Tibial nerve (tissue), 4 donors: ENCODE measurements around the gene GPC6. TPM values are rescaled to one million over a fixed set of nuclear protein-coding genes. Genes with fewer than 3 reads are reported as not detected.

ENCODE experiments used
- DNase-seq, 2 donors: peaks; one replicate each; pipeline ENCODE4 v3.0.0-alpha.2; 2019; ENCODE audit warnings: low spot score in 2 of 2
- H3K27ac ChIP-seq, 4 donors: fragments of 200-600 bp; sonication (generic) in 3 of 4; one replicate each; pipeline ENCODE4 v1.5.1; 2017 to 2019; ENCODE audit warnings: mild to moderate bottlenecking in 1 of 4
- H3K27me3 ChIP-seq, 2 donors: fragments of 200-600 bp; sonication (generic) in 1 of 2; one replicate each; pipeline versions ENCODE4 v1.5.1 to v1.6.0; 2017 to 2019
- H3K36me3 ChIP-seq, 3 donors: fragments of 200-600 bp; sonication (generic); one replicate each; pipeline ENCODE4 v1.5.1; 2018 to 2019
- H3K4me1 ChIP-seq, 4 donors: fragments of 200-600 bp; sonication (generic) in 3 of 4; one replicate each; pipeline ENCODE4 v1.5.1; 2017 to 2019
- H3K4me3 ChIP-seq, 4 donors: fragments of 200-600 bp; sonication (generic) in 3 of 4; one replicate each; pipeline ENCODE4 v1.5.1; 2017 to 2019; ENCODE audit warnings: mild to moderate bottlenecking in 1 of 4, moderate library complexity in 1 of 4
- H3K9me3 ChIP-seq, 4 donors: fragments of 200-600 bp; sonication (generic) in 3 of 4; one replicate each; pipeline ENCODE4 v1.5.1; 2017 to 2019
- CTCF ChIP-seq, 5 experiments: fragments of 200-600 bp in 3 of 5; fragments of 450-650 bp in 2 of 5; sonication (generic) in 3 of 5; IDR thresholded peaks; one replicate each; pipeline ENCODE4 v1.5.1; 2016 to 2019; ENCODE audit warnings: antibody characterized with exemption in 5 of 5, mild to moderate bottlenecking in 3 of 5, moderate library complexity in 2 of 5
- EP300 ChIP-seq, 2 donors: sonication (generic); formaldehyde crosslinking; IDR thresholded peaks; one replicate each; pipeline ENCODE4 v1.6.1; 2017; ENCODE audit warnings: antibody characterized with exemption in 2 of 2, mild to moderate bottlenecking in 1 of 2
- POLR2A ChIP-seq, 2 donors: fragments of 450-650 bp; IDR thresholded peaks; one replicate each; pipeline ENCODE4 v1.6.1; 2017; ENCODE audit warnings: antibody characterized with exemption in 2 of 2, mild to moderate bottlenecking in 2 of 2, moderate library complexity in 2 of 2
- WGBS, 2 donors: methylation state at CpG; one replicate each; pipeline ENCODE4 v1.1.5; 2018; 5-methylcytosine and 5-hydroxymethylcytosine counted together
- total RNA-seq, 4 donors: library from RNA; depleted of rRNA; stranded (reverse); fragments of >200 nt; gene quantifications; one replicate each; pipeline ENCODE4 v1.1.0, GENCODE V29; 2016

The GPC6 gene
- total RNA-seq, 4 donors from 2014 or later, result 21.9 to 39.5 (median 29.8) TPM

- Histone ChIP-seq H3K9me3 (no peaks in the 10 kb centered on the region), H3K36me3 (no peaks in the 10 kb centered on the region), H3K4me3 (no peak overlapping the region), H3K27ac (no peak overlapping the region), H3K27me3 (no peaks in the 10 kb centered on the region), H3K4me1 (peaks cover 0 to 31% (median 15%) of the 10 kb centered on the region in 4 donors)
- TF ChIP-seq POLR2A (IDR thresholded peaks at IDR 0.05), result no peak
- TF ChIP-seq CTCF (IDR thresholded peaks at IDR 0.05), result no peak
- TF ChIP-seq EP300 (IDR thresholded peaks at IDR 0.05), result no peak
- WGBS, 2 donors, result 70 to 97% methylated on average over 3 of the region's 3 CpGs
- no peak for DNase-seq
Measured at GRCh38 chr13:94331281-94331680, 1104.7 kb downstream of the GPC6 start.

GRCh38 chr13:94332359-94333096 is 1105.9 kb downstream of the GPC6 start:
- no peak for TF ChIP-seq CTCF (IDR thresholded peaks at IDR 0.05)
- TF ChIP-seq POLR2A (IDR thresholded peaks at IDR 0.05), result no peak
- no peak for TF ChIP-seq EP300 (IDR thresholded peaks at IDR 0.05)
- WGBS, 2 donors, result 68 to 71% methylated on average over 10 of the region's 10 CpGs
- Histone ChIP-seq H3K27me3 (no peaks in the 10 kb centered on the region), H3K9me3 (no peaks in the 10 kb centered on the region), H3K27ac (peak overlapping the region in 1 of 4 donors; percentile 36), H3K36me3 (no peaks in the 10 kb centered on the region), H3K4me1 (peaks cover 0 to 34% (median 15%) of the 10 kb centered on the region in 4 donors), H3K4me3 (no peak overlapping the region)
- no peak for DNase-seq

GRCh38 chr13:94333131-94333820 is 1106.7 kb downstream of the GPC6 start:
- H3K36me3 ChIP-seq, result no peaks in the 10 kb centered on the region
- no peak overlapping the region for H3K4me3 ChIP-seq
- no peak for TF ChIP-seq EP300 (IDR thresholded peaks at IDR 0.05)
- WGBS, 2 donors, result 84 to 90% methylated on average over 4 of the region's 4 CpGs
- H3K4me1 ChIP-seq, result peaks cover 0 to 33% (median 15%) of the 10 kb centered on the region in 4 donors
- no peak for DNase-seq
- no peaks in the 10 kb centered on the region for H3K27me3 ChIP-seq
- H3K9me3 ChIP-seq, result no peaks in the 10 kb centered on the region
- no peak overlapping the region for H3K27ac ChIP-seq

GRCh38 chr13:94335761-94336526 is 1109.3 kb downstream of the GPC6 start:
- peaks cover 0 to 10% (median 4%) of the 10 kb centered on the region in 4 donors for H3K4me1 ChIP-seq
- WGBS, 2 donors, result 48 to 59% methylated on average over 5 of the region's 5 CpGs
- no peak overlapping the region for H3K27ac ChIP-seq
- H3K36me3 ChIP-seq, result no peaks in the 10 kb centered on the region
- H3K27me3 ChIP-seq, result no peaks in the 10 kb centered on the region
- H3K9me3 ChIP-seq, result no peaks in the 10 kb centered on the region
- no peak for TF ChIP-seq POLR2A (IDR thresholded peaks at IDR 0.05)
- no peak for TF ChIP-seq EP300 (IDR thresholded peaks at IDR 0.05)
- TF ChIP-seq CTCF (IDR thresholded peaks at IDR 0.05), result no peak
- DNase-seq, result no peak
- no peak overlapping the region for H3K4me3 ChIP-seq

GRCh38 chr13:94339116-94339687 is 1112.6 kb downstream of the GPC6 start:
- TF ChIP-seq CTCF (IDR thresholded peaks at IDR 0.05), result no peak
- TF ChIP-seq POLR2A (IDR thresholded peaks at IDR 0.05), result no peak
- TF ChIP-seq EP300 (IDR thresholded peaks at IDR 0.05), result no peak

More at GRCh38 chr13:94339116-94339687, 1112.6 kb downstream of the GPC6 start:
- no peak overlapping the region for H3K27ac ChIP-seq
- H3K9me3 ChIP-seq, result no peaks in the 10 kb centered on the region
- H3K4me3 ChIP-seq, result no peak overlapping the region
- H3K36me3 ChIP-seq, result no peaks in the 10 kb centered on the region
- no peak for DNase-seq
- peaks cover 0 to 13% (median 5%) of the 10 kb centered on the region in 4 donors for H3K4me1 ChIP-seq
- WGBS, 2 donors, result 77 to 78% methylated on average over 11 of the region's 11 CpGs
- no peaks in the 10 kb centered on the region for H3K27me3 ChIP-seq
